OCI-LY1 (cell line): ENCODE data around the gene PDK2.

Experiments used
- EZH2 ChIP-seq: fragments of 200-600 bp; sonication (generic), shearing (Covaris generic); IDR thresholded peaks from 2 replicates; pipeline ENCODE4 v1.8.0; 2017; ENCODE audit warnings: borderline replicate concordance, mixed run types, mild to moderate bottlenecking, antibody characterized with exemption, low read length, moderate library complexity, mixed read lengths
- TF ChIP-seq, protein P1 (sequence below): fragments of 200-600 bp; sonication (generic), shearing (Covaris generic); IDR thresholded peaks from 2 replicates; pipeline ENCODE4 v1.5.1; 2017; ENCODE audit warnings: mild to moderate bottlenecking, antibody characterized with exemption, low read length, moderate library complexity, mixed read lengths

DNA sequence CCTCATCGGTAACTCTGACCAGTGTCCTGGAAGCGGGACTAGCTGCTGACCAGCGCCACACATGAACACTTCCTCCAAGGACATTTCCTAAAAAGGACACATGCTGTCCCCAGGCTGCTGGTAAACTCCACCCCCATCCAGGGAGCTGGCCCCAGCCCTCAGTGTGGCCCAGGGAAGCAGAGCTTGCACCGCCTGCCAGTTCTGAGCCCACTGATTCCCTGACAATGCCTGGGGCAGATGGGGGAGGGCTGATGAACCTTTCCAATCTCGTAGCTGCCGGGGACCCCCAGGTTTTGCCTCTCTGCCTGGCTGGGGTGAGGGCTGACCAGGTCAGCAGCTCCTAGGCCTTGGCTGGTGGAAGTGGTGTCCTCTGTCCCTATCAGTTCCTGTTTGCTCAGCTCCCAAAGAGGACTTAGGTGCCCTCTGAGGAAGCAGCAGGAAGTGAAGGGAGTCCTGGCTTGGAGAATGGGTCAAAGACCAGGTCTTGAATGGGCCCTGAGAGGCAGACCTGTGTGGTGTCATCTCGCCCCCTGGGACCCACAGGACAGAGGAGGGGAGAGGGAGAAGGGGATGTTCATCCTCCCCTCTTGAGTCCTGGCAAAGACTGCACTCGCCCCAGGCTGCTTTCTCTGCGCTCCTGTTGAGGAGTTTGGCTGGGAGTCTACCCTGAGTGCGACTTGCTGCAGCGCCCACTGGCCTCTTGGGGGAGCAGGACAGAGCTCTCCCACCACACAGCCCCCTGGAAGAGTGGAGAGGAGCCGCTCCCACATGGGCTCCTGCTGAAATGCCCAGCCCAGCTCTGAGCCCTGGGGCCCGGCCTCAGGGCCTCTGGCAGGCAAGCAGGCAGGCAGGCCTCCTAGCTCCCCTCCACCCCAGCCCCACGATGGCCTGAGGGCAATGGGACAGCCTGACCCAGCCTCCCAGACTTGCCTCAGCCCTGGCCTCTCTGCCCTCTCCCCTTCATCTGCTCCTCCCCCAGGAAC lies 16.8 kb downstream of the PDK2 start:
- no peak for TF ChIP-seq EZH2
- TF ChIP-seq, protein P1, sequence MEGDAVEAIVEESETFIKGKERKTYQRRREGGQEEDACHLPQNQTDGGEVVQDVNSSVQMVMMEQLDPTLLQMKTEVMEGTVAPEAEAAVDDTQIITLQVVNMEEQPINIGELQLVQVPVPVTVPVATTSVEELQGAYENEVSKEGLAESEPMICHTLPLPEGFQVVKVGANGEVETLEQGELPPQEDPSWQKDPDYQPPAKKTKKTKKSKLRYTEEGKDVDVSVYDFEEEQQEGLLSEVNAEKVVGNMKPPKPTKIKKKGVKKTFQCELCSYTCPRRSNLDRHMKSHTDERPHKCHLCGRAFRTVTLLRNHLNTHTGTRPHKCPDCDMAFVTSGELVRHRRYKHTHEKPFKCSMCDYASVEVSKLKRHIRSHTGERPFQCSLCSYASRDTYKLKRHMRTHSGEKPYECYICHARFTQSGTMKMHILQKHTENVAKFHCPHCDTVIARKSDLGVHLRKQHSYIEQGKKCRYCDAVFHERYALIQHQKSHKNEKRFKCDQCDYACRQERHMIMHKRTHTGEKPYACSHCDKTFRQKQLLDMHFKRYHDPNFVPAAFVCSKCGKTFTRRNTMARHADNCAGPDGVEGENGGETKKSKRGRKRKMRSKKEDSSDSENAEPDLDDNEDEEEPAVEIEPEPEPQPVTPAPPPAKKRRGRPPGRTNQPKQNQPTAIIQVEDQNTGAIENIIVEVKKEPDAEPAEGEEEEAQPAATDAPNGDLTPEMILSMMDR, result no peak
